ENCODE results near the gene OR5AU1. TPM values are rescaled to one million over a fixed set of nuclear protein-coding genes. Genes with fewer than 3 reads are reported as not detected.

Gene OR5AU1

Small RNAs within 50 kb of the gene (small RNA-seq; reads per million reads assigned to genes)
- not detected for gene RNU6-252P
